ENCODE data around the gene STARD13. TPM values are rescaled to one million over a fixed set of nuclear protein-coding genes. Genes with fewer than 3 reads are reported as not detected.

The STARD13 gene, protein sequence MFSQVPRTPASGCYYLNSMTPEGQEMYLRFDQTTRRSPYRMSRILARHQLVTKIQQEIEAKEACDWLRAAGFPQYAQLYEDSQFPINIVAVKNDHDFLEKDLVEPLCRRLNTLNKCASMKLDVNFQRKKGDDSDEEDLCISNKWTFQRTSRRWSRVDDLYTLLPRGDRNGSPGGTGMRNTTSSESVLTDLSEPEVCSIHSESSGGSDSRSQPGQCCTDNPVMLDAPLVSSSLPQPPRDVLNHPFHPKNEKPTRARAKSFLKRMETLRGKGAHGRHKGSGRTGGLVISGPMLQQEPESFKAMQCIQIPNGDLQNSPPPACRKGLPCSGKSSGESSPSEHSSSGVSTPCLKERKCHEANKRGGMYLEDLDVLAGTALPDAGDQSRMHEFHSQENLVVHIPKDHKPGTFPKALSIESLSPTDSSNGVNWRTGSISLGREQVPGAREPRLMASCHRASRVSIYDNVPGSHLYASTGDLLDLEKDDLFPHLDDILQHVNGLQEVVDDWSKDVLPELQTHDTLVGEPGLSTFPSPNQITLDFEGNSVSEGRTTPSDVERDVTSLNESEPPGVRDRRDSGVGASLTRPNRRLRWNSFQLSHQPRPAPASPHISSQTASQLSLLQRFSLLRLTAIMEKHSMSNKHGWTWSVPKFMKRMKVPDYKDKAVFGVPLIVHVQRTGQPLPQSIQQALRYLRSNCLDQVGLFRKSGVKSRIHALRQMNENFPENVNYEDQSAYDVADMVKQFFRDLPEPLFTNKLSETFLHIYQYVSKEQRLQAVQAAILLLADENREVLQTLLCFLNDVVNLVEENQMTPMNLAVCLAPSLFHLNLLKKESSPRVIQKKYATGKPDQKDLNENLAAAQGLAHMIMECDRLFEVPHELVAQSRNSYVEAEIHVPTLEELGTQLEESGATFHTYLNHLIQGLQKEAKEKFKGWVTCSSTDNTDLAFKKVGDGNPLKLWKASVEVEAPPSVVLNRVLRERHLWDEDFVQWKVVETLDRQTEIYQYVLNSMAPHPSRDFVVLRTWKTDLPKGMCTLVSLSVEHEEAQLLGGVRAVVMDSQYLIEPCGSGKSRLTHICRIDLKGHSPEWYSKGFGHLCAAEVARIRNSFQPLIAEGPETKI
- total RNA-seq = 4.9 and 7.3 TPM in 2 replicates

DNA sequence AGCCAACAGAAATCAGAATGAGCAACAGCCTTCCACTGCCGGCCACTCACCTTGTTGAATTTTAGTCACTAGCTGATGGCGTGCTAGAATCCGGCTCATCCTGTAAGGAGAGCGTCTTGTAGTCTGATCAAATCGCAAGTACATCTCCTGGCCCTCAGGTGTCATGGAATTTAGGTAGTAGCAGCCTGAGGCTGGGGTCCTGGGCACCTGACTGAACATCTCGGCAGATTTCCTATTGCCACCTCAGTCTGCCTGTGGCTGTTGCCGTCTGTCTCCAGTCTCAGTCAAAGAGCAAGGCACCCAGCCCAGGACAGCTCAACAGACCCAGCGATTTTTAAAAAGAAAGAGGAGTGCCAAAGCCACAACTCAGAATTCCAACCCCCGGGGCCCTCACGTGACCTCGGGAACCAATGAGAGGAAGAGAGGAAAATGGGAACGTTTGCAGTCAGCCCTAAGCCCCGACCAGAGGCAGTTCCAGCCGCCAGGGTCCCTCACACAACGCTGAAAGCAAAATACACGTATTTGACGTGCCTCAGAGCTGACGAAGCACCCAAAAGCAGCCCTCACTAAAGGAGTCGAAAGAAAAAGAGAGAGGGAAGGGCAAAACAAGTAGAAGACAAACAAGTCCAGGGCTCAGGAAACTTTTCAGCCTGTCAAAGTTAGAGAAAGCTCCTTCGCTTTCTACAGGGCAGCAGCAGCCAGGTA, at the start of gene STARD13:
STARD13 (minus strand) TSS at position 336 of the 705 bp plus-strand sequence; CDS start at position 219, 117 bp downstream.

All from hair follicular keratinocyte (primary cell).